ENCODE results near the gene IQGAP1. TPM values are rescaled to one million over a fixed set of nuclear protein-coding genes. Genes with fewer than 3 reads are reported as not detected.

IQGAP1 gene
- total RNA-seq, 1 donor from 2014 or later, result 61.1 TPM

- no peaks in the 10 kb centered on the region for H3K4me1 Mint-ChIP-seq (ENCODE audit: low read depth, unreplicated experiment)
- peaks cover 2% of the 10 kb centered on the region for H3K9me3 Mint-ChIP-seq (ENCODE audit: unreplicated experiment)
- H3K4me3 Mint-ChIP-seq (ENCODE audit: unreplicated experiment), result no peak overlapping the region
- no peak overlapping the region for H3K27ac Mint-ChIP-seq (ENCODE audit: unreplicated experiment)
- no peak for DNase-seq
- no peak for TF ChIP-seq CTCF (IDR thresholded peaks at IDR 0.05; ENCODE audit: partially characterized antibody, unreplicated experiment)
- H3K36me3 Mint-ChIP-seq (ENCODE audit: unreplicated experiment), result no peaks in the 10 kb centered on the region
- H3K27me3 Mint-ChIP-seq (ENCODE audit: unreplicated experiment), result no peaks in the 10 kb centered on the region
These were observed 27.3 kb upstream of the IQGAP1 start for GRCh38 chr15:90360746-90361145.

GRCh38 chr15:90362936-90363212 is 25.2 kb upstream of the IQGAP1 start:
- H3K9me3 Mint-ChIP-seq (ENCODE audit: unreplicated experiment), result peaks cover 3% of the 10 kb centered on the region
- TF ChIP-seq CTCF (IDR thresholded peaks at IDR 0.05; ENCODE audit: partially characterized antibody, unreplicated experiment), result no peak
- no peak overlapping the region for H3K27ac Mint-ChIP-seq (ENCODE audit: unreplicated experiment)
- no peak for DNase-seq
- no peaks in the 10 kb centered on the region for H3K4me1 Mint-ChIP-seq (ENCODE audit: low read depth, unreplicated experiment)
- no peaks in the 10 kb centered on the region for H3K27me3 Mint-ChIP-seq (ENCODE audit: unreplicated experiment)
- H3K4me3 Mint-ChIP-seq (ENCODE audit: unreplicated experiment), result no peak overlapping the region
- no peaks in the 10 kb centered on the region for H3K36me3 Mint-ChIP-seq (ENCODE audit: unreplicated experiment)

GRCh38 chr15:90364251-90364650 is 23.8 kb upstream of the IQGAP1 start:
- H3K36me3 Mint-ChIP-seq (ENCODE audit: unreplicated experiment), result no peaks in the 10 kb centered on the region
- peaks cover 3% of the 10 kb centered on the region for H3K9me3 Mint-ChIP-seq (ENCODE audit: unreplicated experiment)
- no peak overlapping the region for H3K4me3 Mint-ChIP-seq (ENCODE audit: unreplicated experiment)
- no peak for TF ChIP-seq CTCF (IDR thresholded peaks at IDR 0.05; ENCODE audit: partially characterized antibody, unreplicated experiment)
- DNase-seq, result no peak
- H3K27me3 Mint-ChIP-seq (ENCODE audit: unreplicated experiment), result no peaks in the 10 kb centered on the region
- H3K27ac Mint-ChIP-seq (ENCODE audit: unreplicated experiment), result no peak overlapping the region
- no peaks in the 10 kb centered on the region for H3K4me1 Mint-ChIP-seq (ENCODE audit: low read depth, unreplicated experiment)

- no peak for DNase-seq
- Mint-ChIP-seq H3K9me3 (ENCODE audit: unreplicated experiment) (peaks cover 3% of the 10 kb centered on the region), H3K27me3 (ENCODE audit: unreplicated experiment) (no peaks in the 10 kb centered on the region), H3K4me3 (ENCODE audit: unreplicated experiment) (no peak overlapping the region), H3K4me1 (ENCODE audit: low read depth, unreplicated experiment) (no peaks in the 10 kb centered on the region), H3K36me3 (ENCODE audit: unreplicated experiment) (no peaks in the 10 kb centered on the region), H3K27ac (ENCODE audit: unreplicated experiment) (no peak overlapping the region)
- TF ChIP-seq CTCF (IDR thresholded peaks at IDR 0.05; ENCODE audit: partially characterized antibody, unreplicated experiment), result no peak
These were observed 22.5 kb upstream of the IQGAP1 start for GRCh38 chr15:90365414-90366055.

- no peaks in the 10 kb centered on the region for H3K4me1 Mint-ChIP-seq (ENCODE audit: low read depth, unreplicated experiment)
- H3K27me3 Mint-ChIP-seq (ENCODE audit: unreplicated experiment), result no peaks in the 10 kb centered on the region
- DNase-seq, result no peak
- no peak overlapping the region for H3K4me3 Mint-ChIP-seq (ENCODE audit: unreplicated experiment)
- H3K9me3 Mint-ChIP-seq (ENCODE audit: unreplicated experiment), result peaks cover 3% of the 10 kb centered on the region
- H3K27ac Mint-ChIP-seq (ENCODE audit: unreplicated experiment), result no peak overlapping the region
- H3K36me3 Mint-ChIP-seq (ENCODE audit: unreplicated experiment), result no peaks in the 10 kb centered on the region
- TF ChIP-seq CTCF (IDR thresholded peaks at IDR 0.05; ENCODE audit: partially characterized antibody, unreplicated experiment), result no peak
These were observed 20.5 kb upstream of the IQGAP1 start for GRCh38 chr15:90367576-90367975.

Data from glutamatergic neuron (in vitro differentiated cells).